ENCODE measurements around the gene CARS1.

Gene CARS1

GRCh38 chr11:3028813-3029212, 28.4 kb downstream of the CARS1 start:
- Mint-ChIP-seq H3K9me3 (no peaks in the 10 kb centered on the region), H3K27ac (peak overlapping the region in 1 of 2 donors; percentile 32), H3K36me3 (ENCODE audit: insufficient read depth) (peaks cover 45% of the 10 kb centered on the region), H3K27me3 (no peaks in the 10 kb centered on the region), H3K4me3 (no peak overlapping the region), H3K4me1 (ENCODE audit: low read depth in 2 of 2) (peaks cover 1 to 13% of the 10 kb centered on the region in 2 donors)
- DNase-seq (no peak), ATAC-seq (replicated peaks) (no peak)

GRCh38 chr11:3026803-3027202, 30.4 kb downstream of the CARS1 start:
- no peak overlapping the region for H3K27ac Mint-ChIP-seq
- ATAC-seq (replicated peaks) (no peak), DNase-seq (no peak)
- no peaks in the 10 kb centered on the region for H3K27me3 Mint-ChIP-seq
- peaks cover 42% of the 10 kb centered on the region for H3K36me3 Mint-ChIP-seq (ENCODE audit: insufficient read depth)
- H3K4me3 Mint-ChIP-seq = no peak overlapping the region
- no peaks in the 10 kb centered on the region for H3K9me3 Mint-ChIP-seq
- H3K4me1 Mint-ChIP-seq (ENCODE audit: low read depth in 2 of 2) = peaks cover 5 to 16% of the 10 kb centered on the region in 2 donors

- Mint-ChIP-seq H3K27ac (peak overlapping the region; percentile 21 to 26), H3K9me3 (no peaks in the 10 kb centered on the region), H3K4me3 (no peak overlapping the region), H3K36me3 (ENCODE audit: insufficient read depth) (peaks cover 42% of the 10 kb centered on the region), H3K4me1 (ENCODE audit: low read depth in 2 of 2) (peaks cover 10 to 12% of the 10 kb centered on the region in 2 donors), H3K27me3 (no peaks in the 10 kb centered on the region)
- no peak for DNase-seq
- ATAC-seq (replicated peaks) = no peak
These were observed 34.2 kb downstream of the CARS1 start for GRCh38 chr11:3022982-3023381.

- Mint-ChIP-seq H3K27me3 (no peaks in the 10 kb centered on the region), H3K4me3 (no peak overlapping the region), H3K9me3 (no peaks in the 10 kb centered on the region), H3K27ac (peak overlapping the region; percentile 21 to 26), H3K4me1 (ENCODE audit: low read depth in 2 of 2) (peaks cover 10 to 12% of the 10 kb centered on the region in 2 donors), H3K36me3 (ENCODE audit: insufficient read depth) (peaks cover 47% of the 10 kb centered on the region)
- no peak for ATAC-seq (replicated peaks)
- DNase-seq = no peak
These were observed 34.8 kb downstream of the CARS1 start for GRCh38 chr11:3022300-3022967.

- peak; percentile 62 for ATAC-seq (replicated peaks)
- no peaks in the 10 kb centered on the region for H3K27me3 Mint-ChIP-seq
- H3K9me3 Mint-ChIP-seq = no peaks in the 10 kb centered on the region
- no peak overlapping the region for H3K27ac Mint-ChIP-seq
- peaks cover 10 to 12% of the 10 kb centered on the region in 2 donors for H3K4me1 Mint-ChIP-seq (ENCODE audit: low read depth in 2 of 2)
- peaks cover 55% of the 10 kb centered on the region for H3K36me3 Mint-ChIP-seq (ENCODE audit: insufficient read depth)
- DNase-seq = peak; percentile 16 to 20 (median 16)
- no peak overlapping the region for H3K4me3 Mint-ChIP-seq
These were observed 36.1 kb downstream of the CARS1 start for GRCh38 chr11:3021125-3021524.

GRCh38 chr11:3020011-3020410, 37.2 kb downstream of the CARS1 start:
- no peaks in the 10 kb centered on the region for H3K9me3 Mint-ChIP-seq
- peaks cover 16 to 18% of the 10 kb centered on the region in 2 donors for H3K4me1 Mint-ChIP-seq (ENCODE audit: low read depth in 2 of 2)
- H3K36me3 Mint-ChIP-seq (ENCODE audit: insufficient read depth) = peaks cover 51% of the 10 kb centered on the region
- H3K27ac Mint-ChIP-seq = no peak overlapping the region
- DNase-seq = no peak
- no peaks in the 10 kb centered on the region for H3K27me3 Mint-ChIP-seq
- H3K4me3 Mint-ChIP-seq = no peak overlapping the region
- ATAC-seq (replicated peaks) = no peak

- H3K36me3 Mint-ChIP-seq (ENCODE audit: insufficient read depth) = peaks cover 58% of the 10 kb centered on the region
- peaks cover 20 to 30% of the 10 kb centered on the region in 2 donors for H3K4me1 Mint-ChIP-seq (ENCODE audit: low read depth in 2 of 2)
- H3K27me3 Mint-ChIP-seq = no peaks in the 10 kb centered on the region
- H3K9me3 Mint-ChIP-seq = no peaks in the 10 kb centered on the region
- no peak overlapping the region for H3K4me3 Mint-ChIP-seq
- DNase-seq (no peak), ATAC-seq (replicated peaks) (no peak)
- peak overlapping the region in 1 of 2 donors; percentile 57 for H3K27ac Mint-ChIP-seq
These were observed 38.6 kb downstream of the CARS1 start for GRCh38 chr11:3018596-3018995.

GRCh38 chr11:3016861-3017260, 40.4 kb downstream of the CARS1 start:
- Mint-ChIP-seq H3K4me3 (no peak overlapping the region), H3K9me3 (no peaks in the 10 kb centered on the region), H3K36me3 (ENCODE audit: insufficient read depth) (peaks cover 54% of the 10 kb centered on the region), H3K27me3 (no peaks in the 10 kb centered on the region), H3K4me1 (ENCODE audit: low read depth in 2 of 2) (peaks cover 11 to 29% of the 10 kb centered on the region in 2 donors), H3K27ac (no peak overlapping the region)
- no peak for DNase-seq
- no peak for ATAC-seq (replicated peaks)

- ATAC-seq (replicated peaks) = no peak
These were observed 41.4 kb downstream of the CARS1 start for GRCh38 chr11:3015796-3016195.

GRCh38 chr11:3014943-3015342, 42.3 kb downstream of the CARS1 start:
- ATAC-seq (replicated peaks) = no peak
- Mint-ChIP-seq H3K9me3 (no peaks in the 10 kb centered on the region), H3K27me3 (no peaks in the 10 kb centered on the region), H3K4me3 (peak overlapping the region; percentile 53 to 59), H3K4me1 (ENCODE audit: low read depth in 2 of 2) (peaks cover 11 to 24% of the 10 kb centered on the region in 2 donors), H3K36me3 (ENCODE audit: insufficient read depth) (peaks cover 62% of the 10 kb centered on the region), H3K27ac (peak overlapping the region in 1 of 2 donors; percentile 87)
- no peak for DNase-seq

More at GRCh38 chr11:3015796-3016195, 41.4 kb downstream of the CARS1 start:
- peak overlapping the region; percentile 41 to 87 for H3K27ac Mint-ChIP-seq
- no peaks in the 10 kb centered on the region for H3K27me3 Mint-ChIP-seq
- no peak for DNase-seq
- H3K4me1 Mint-ChIP-seq (ENCODE audit: low read depth in 2 of 2) = peaks cover 11 to 29% of the 10 kb centered on the region in 2 donors
- H3K36me3 Mint-ChIP-seq (ENCODE audit: insufficient read depth) = peaks cover 64% of the 10 kb centered on the region
- H3K9me3 Mint-ChIP-seq = no peaks in the 10 kb centered on the region
- no peak overlapping the region for H3K4me3 Mint-ChIP-seq

- peak overlapping the region; percentile 53 to 59 for H3K4me3 Mint-ChIP-seq
- ATAC-seq (replicated peaks) = peak; percentile 85
- H3K27me3 Mint-ChIP-seq = no peaks in the 10 kb centered on the region
- peak; percentile 67 to 68 (median 67) for DNase-seq
- H3K27ac Mint-ChIP-seq = peak overlapping the region; percentile 6 to 87
- H3K4me1 Mint-ChIP-seq (ENCODE audit: low read depth in 2 of 2) = peaks cover 11 to 27% of the 10 kb centered on the region in 2 donors
- H3K9me3 Mint-ChIP-seq = no peaks in the 10 kb centered on the region
- H3K36me3 Mint-ChIP-seq (ENCODE audit: insufficient read depth) = peaks cover 60% of the 10 kb centered on the region
These were observed 42.9 kb downstream of the CARS1 start for GRCh38 chr11:3014057-3014938.

- H3K36me3 Mint-ChIP-seq (ENCODE audit: insufficient read depth) = peaks cover 51% of the 10 kb centered on the region
- peak overlapping the region in 1 of 2 donors; percentile 51 for H3K27ac Mint-ChIP-seq
- no peak overlapping the region for H3K4me3 Mint-ChIP-seq
- peaks cover 11 to 29% of the 10 kb centered on the region in 2 donors for H3K4me1 Mint-ChIP-seq (ENCODE audit: low read depth in 2 of 2)
- H3K9me3 Mint-ChIP-seq = no peaks in the 10 kb centered on the region
- ATAC-seq (replicated peaks) = no peak
- H3K27me3 Mint-ChIP-seq = no peaks in the 10 kb centered on the region
- DNase-seq = no peak
These were observed 45.0 kb downstream of the CARS1 start for GRCh38 chr11:3011891-3012885.
